Hepatocyte (in vitro differentiated cells): ENCODE data around the gene RECQL. TPM values are rescaled to one million over a fixed set of nuclear protein-coding genes. Genes with fewer than 3 reads are reported as not detected.

ENCODE experiments used
- DNase-seq: peaks from one replicate; pipeline ENCODE4 v3.0.0-alpha.2; 2016; ENCODE audit warnings: low spot score
- H2AFZ ChIP-seq: fragments of 200-600 bp; sonication (generic); 2 replicates; pipeline ENCODE4 v1.6.0; 2016; ENCODE audit warnings: antibody characterized with exemption, mild to moderate bottlenecking
- H3K27ac ChIP-seq: fragments of 200-600 bp; sonication (generic); 2 replicates; pipeline ENCODE4 v1.5.1; 2016; ENCODE audit warnings: mild to moderate bottlenecking
- H3K27me3 ChIP-seq: fragments of 200-600 bp; sonication (generic); 2 replicates; pipeline ENCODE4 v1.6.1; 2016
- H3K36me3 ChIP-seq: fragments of 200-600 bp; sonication (generic); replicated peaks from 2 replicates; pipeline ENCODE4 v1.5.1; 2016; ENCODE audit warnings: low read depth; ENCODE audit not compliant: insufficient read depth
- H3K4me1 ChIP-seq: fragments of 200-600 bp; sonication (generic); 2 replicates; pipeline ENCODE4 v1.5.1; 2016; ENCODE audit warnings: mild to moderate bottlenecking, moderate library complexity; ENCODE audit not compliant: insufficient read depth
- H3K4me2 ChIP-seq: fragments of 200-600 bp; sonication (generic); 2 replicates; pipeline ENCODE4 v1.6.0; 2016
- H3K4me3 ChIP-seq: fragments of 200-600 bp; sonication (generic); 2 replicates; pipeline ENCODE4 v1.5.1; 2016; ENCODE audit warnings: mild to moderate bottlenecking
- H3K79me2 ChIP-seq: fragments of 200-600 bp; sonication (generic); 2 replicates; pipeline ENCODE4 v1.6.0; 2017; ENCODE audit warnings: mild to moderate bottlenecking
- H3K9me2 ChIP-seq: fragments of 200-600 bp; sonication (generic); replicated peaks from 2 replicates; pipeline ENCODE4 v1.6.0; 2017; ENCODE audit warnings: mild to moderate bottlenecking; ENCODE audit not compliant: insufficient read depth
- H3K9me3 ChIP-seq: fragments of 200-600 bp; sonication (generic); 2 replicates; pipeline ENCODE4 v1.5.1; 2016; ENCODE audit warnings: low read depth, mild to moderate bottlenecking
- H4K20me1 ChIP-seq: fragments of 200-600 bp; sonication (generic); 2 replicates; pipeline ENCODE4 v1.6.0; 2016; ENCODE audit warnings: mild to moderate bottlenecking; ENCODE audit not compliant: insufficient read depth, poor library complexity, severe bottlenecking
- EZH2 ChIP-seq: fragments of 200-600 bp; sonication (generic); IDR thresholded peaks from 2 replicates; pipeline ENCODE4 v1.6.1; 2016; ENCODE audit warnings: antibody characterized with exemption, mild to moderate bottlenecking, borderline replicate concordance
- EZH2phosphoT487 ChIP-seq: fragments of 200-600 bp; sonication (generic); IDR thresholded peaks from one replicate; pipeline ENCODE4 v1.6.1; 2018; ENCODE audit warnings: antibody characterized with exemption, mild to moderate bottlenecking, low read depth, moderate library complexity; ENCODE audit not compliant: unreplicated experiment, severe bottlenecking
- WGBS: methylation state at CpG from one replicate; pipeline ENCODE4 v1.1.6; 2016; ENCODE audit warnings: low lambda C conversion rate; ENCODE audit errors: missing lambda C conversion rate; 5-methylcytosine and 5-hydroxymethylcytosine counted together
- polyA plus RNA-seq: library from polyadenylated mRNA; unstranded; fragments of >200 nt; fragmentation: Nextera tagmentation; extraction: Ambion mirVana; gene quantifications from 2 replicates; pipeline ENCODE4 v1.2.1, GENCODE V29; 2016
- total RNA-seq: library from RNA; depleted of rRNA; stranded (reverse); fragments of >200 nt; gene quantifications from 2 replicates; pipeline ENCODE4 v1.2.3, GENCODE V29; 2014
- TF ChIP-seq, protein P1 (sequence below): fragments of 200-600 bp; sonication (generic); IDR thresholded peaks from 2 replicates; pipeline ENCODE4 v1.5.1; 2016; ENCODE audit warnings: antibody characterized with exemption, mild to moderate bottlenecking; ENCODE audit not compliant: poor library complexity

The RECQL gene
- total and polyA plus RNA-seq, 2 experiments from 2014 or later = 15.5 to 40.6 TPM

- Histone ChIP-seq H3K9me2 (no peaks in the 10 kb centered on the region), H3K9me3 (no peaks in the 10 kb centered on the region), H3K27me3 (no peaks in the 10 kb centered on the region), H4K20me1 (no peaks in the 10 kb centered on the region), H3K4me1 (no peaks in the 10 kb centered on the region), H3K79me2 (no peaks in the 10 kb centered on the region), H3K36me3 (no peaks in the 10 kb centered on the region), H3K4me3 (no peak overlapping the region), H3K4me2 (no peak overlapping the region), H3K27ac (no peak overlapping the region), H2AFZ (no peak overlapping the region)
- 94% methylated on average over 2 of the region's 2 CpGs for WGBS
- TF ChIP-seq EZH2phosphoT487 = no peak
- no peak for TF ChIP-seq EZH2
- TF ChIP-seq, protein P1, sequence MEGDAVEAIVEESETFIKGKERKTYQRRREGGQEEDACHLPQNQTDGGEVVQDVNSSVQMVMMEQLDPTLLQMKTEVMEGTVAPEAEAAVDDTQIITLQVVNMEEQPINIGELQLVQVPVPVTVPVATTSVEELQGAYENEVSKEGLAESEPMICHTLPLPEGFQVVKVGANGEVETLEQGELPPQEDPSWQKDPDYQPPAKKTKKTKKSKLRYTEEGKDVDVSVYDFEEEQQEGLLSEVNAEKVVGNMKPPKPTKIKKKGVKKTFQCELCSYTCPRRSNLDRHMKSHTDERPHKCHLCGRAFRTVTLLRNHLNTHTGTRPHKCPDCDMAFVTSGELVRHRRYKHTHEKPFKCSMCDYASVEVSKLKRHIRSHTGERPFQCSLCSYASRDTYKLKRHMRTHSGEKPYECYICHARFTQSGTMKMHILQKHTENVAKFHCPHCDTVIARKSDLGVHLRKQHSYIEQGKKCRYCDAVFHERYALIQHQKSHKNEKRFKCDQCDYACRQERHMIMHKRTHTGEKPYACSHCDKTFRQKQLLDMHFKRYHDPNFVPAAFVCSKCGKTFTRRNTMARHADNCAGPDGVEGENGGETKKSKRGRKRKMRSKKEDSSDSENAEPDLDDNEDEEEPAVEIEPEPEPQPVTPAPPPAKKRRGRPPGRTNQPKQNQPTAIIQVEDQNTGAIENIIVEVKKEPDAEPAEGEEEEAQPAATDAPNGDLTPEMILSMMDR = no peak
- DNase-seq = no peak
These were observed 14.8 kb upstream of the RECQL start for GRCh38 chr12:21516281-21516680.

DNA sequence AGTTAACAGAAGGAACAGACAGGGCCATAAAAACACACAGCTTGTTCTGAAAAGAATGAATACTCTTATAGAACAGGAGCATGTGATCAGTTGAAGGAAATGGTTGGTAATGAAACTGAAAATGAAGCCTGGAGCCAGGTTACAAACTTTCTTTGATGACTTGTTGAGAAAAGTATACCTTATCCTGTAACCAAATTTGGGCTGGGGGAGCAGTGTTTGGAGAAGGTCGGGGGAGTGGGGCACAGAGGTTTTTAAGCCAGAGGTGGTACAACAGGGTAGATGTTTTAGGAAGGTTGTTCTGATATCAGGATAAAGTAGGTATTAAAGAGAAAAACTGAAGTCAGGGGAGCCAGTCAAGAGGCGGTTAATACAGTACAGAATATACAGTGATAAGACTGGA lies 8.3 kb upstream of the RECQL start:
- no peaks in the 10 kb centered on the region for H3K36me3 ChIP-seq
- H2AFZ ChIP-seq = no peak overlapping the region
- TF ChIP-seq EZH2phosphoT487 (no peak), EZH2 (no peak)
- TF ChIP-seq, protein P1 = no peak
- no peaks in the 10 kb centered on the region for H3K9me3 ChIP-seq
- WGBS = 50% methylated on average over 2 of the region's 2 CpGs
- peaks cover 38% of the 10 kb centered on the region for H3K79me2 ChIP-seq
- DNase-seq = no peak
- no peak overlapping the region for H3K27ac ChIP-seq
- no peaks in the 10 kb centered on the region for H3K27me3 ChIP-seq
- no peak overlapping the region for H3K4me3 ChIP-seq
- peaks cover 8% of the 10 kb centered on the region for H4K20me1 ChIP-seq
- no peak overlapping the region for H3K4me2 ChIP-seq
- no peaks in the 10 kb centered on the region for H3K9me2 ChIP-seq
- no peaks in the 10 kb centered on the region for H3K4me1 ChIP-seq

GRCh38 chr12:21507849-21508248 lies 6.4 kb upstream of the RECQL start:
- no peak for DNase-seq
- TF ChIP-seq EZH2phosphoT487 (no peak), EZH2 (no peak)
- TF ChIP-seq, protein P1 = no peak
- Histone ChIP-seq H3K27ac (no peak overlapping the region), H3K4me1 (peaks cover 3% of the 10 kb centered on the region), H3K79me2 (peaks cover 57% of the 10 kb centered on the region), H3K9me3 (no peaks in the 10 kb centered on the region), H3K27me3 (no peaks in the 10 kb centered on the region), H3K4me3 (no peak overlapping the region), H2AFZ (no peak overlapping the region), H4K20me1 (peaks cover 13% of the 10 kb centered on the region), H3K4me2 (no peak overlapping the region), H3K36me3 (no peaks in the 10 kb centered on the region), H3K9me2 (no peaks in the 10 kb centered on the region)
- WGBS = 90% methylated on average over 2 of the region's 2 CpGs

- peaks cover 66% of the 10 kb centered on the region for H3K79me2 ChIP-seq
- no peaks in the 10 kb centered on the region for H3K9me3 ChIP-seq
- H3K4me3 ChIP-seq = no peak overlapping the region
- 86% methylated on average over 2 of the region's 2 CpGs for WGBS
- H4K20me1 ChIP-seq = peaks cover 13% of the 10 kb centered on the region
- H3K27me3 ChIP-seq = no peaks in the 10 kb centered on the region
- no peaks in the 10 kb centered on the region for H3K9me2 ChIP-seq
- no peak overlapping the region for H2AFZ ChIP-seq
- H3K36me3 ChIP-seq = no peaks in the 10 kb centered on the region
- no peak overlapping the region for H3K4me2 ChIP-seq
- no peak overlapping the region for H3K27ac ChIP-seq
- peaks cover 8% of the 10 kb centered on the region for H3K4me1 ChIP-seq
- TF ChIP-seq, protein P1 = no peak
- TF ChIP-seq EZH2 (no peak), EZH2phosphoT487 (no peak)
- DNase-seq = no peak
These were observed 4.5 kb upstream of the RECQL start for GRCh38 chr12:21505888-21506287.
